Vagina (tissue), 2 donors: ENCODE measurements around the gene CCPG1. TPM values are rescaled to one million over a fixed set of nuclear protein-coding genes. Genes with fewer than 3 reads are reported as not detected.

ENCODE experiments used
- DNase-seq, 2 donors: peaks; one replicate each; pipeline ENCODE4 v3.0.0-alpha.2; 2017; ENCODE audit errors: extremely low spot score in 2 of 2
- H3K27ac ChIP-seq: fragments of 200-600 bp; sonication (generic); one replicate; pipeline ENCODE4 v1.5.1; 2019
- H3K27me3 ChIP-seq: fragments of 200-600 bp; sonication (generic); one replicate; pipeline ENCODE4 v1.5.1; 2019
- H3K36me3 ChIP-seq, 2 donors: fragments of 200-600 bp; sonication (generic); one replicate each; pipeline ENCODE4 v1.5.1; 2017 to 2019
- H3K4me1 ChIP-seq: fragments of 200-600 bp; sonication (generic); one replicate; pipeline ENCODE4 v1.5.1; 2019
- H3K4me3 ChIP-seq, 2 donors: fragments of 200-600 bp; sonication (generic); 1 replicate in 1 of 2; 2 replicates in 1 of 2; pipeline ENCODE4 v1.5.1; 2016 to 2019
- H3K9me3 ChIP-seq: fragments of 200-600 bp; sonication (generic); one replicate; pipeline ENCODE4 v1.5.1; 2019
- POLR2A ChIP-seq, 2 donors: fragments of 450-650 bp; IDR thresholded peaks; one replicate each; pipeline ENCODE4 v1.6.1; 2017; ENCODE audit warnings: antibody characterized with exemption in 2 of 2, mild to moderate bottlenecking in 2 of 2, moderate library complexity in 2 of 2
- POLR2AphosphoS5 ChIP-seq, 2 donors: sonication (generic); formaldehyde crosslinking; IDR thresholded peaks; one replicate each; pipeline ENCODE4 v1.9.0; 2017; ENCODE audit warnings: antibody characterized with exemption in 2 of 2, mild to moderate bottlenecking in 2 of 2, low read depth in 1 of 2; ENCODE audit not compliant: insufficient read depth in 1 of 2
- intact Hi-C: fragments of 100-400 bp; cut with DNase I; formaldehyde crosslinking; loops from one replicate; pipeline ENCODE4 v1.15.1; 2023
- total RNA-seq: library from RNA; depleted of rRNA; stranded (reverse); fragments of >200 nt; gene quantifications from one replicate; pipeline ENCODE4 v1.2.3, GENCODE V29; 2016
- TF ChIP-seq, protein P1 (sequence below), 3 experiments: fragments of 450-650 bp in 2 of 3; fragments of 200-600 bp in 1 of 3; sonication (generic) in 1 of 3; IDR thresholded peaks; one replicate each; pipeline ENCODE4 v1.5.1; 2017 to 2019; ENCODE audit warnings: antibody characterized with exemption in 3 of 3, mild to moderate bottlenecking in 2 of 3, moderate library complexity in 2 of 3

Gene CCPG1
- total RNA-seq, 1 donor from 2014 or later, result 23.1 TPM

GRCh38 chr15:55360256-55360655 is 47.9 kb downstream of the CCPG1 start:
- Histone ChIP-seq H3K27ac (no peak overlapping the region), H3K27me3 (no peaks in the 10 kb centered on the region), H3K36me3 (peaks cover 0 to 4% of the 10 kb centered on the region in 2 donors), H3K9me3 (no peaks in the 10 kb centered on the region), H3K4me3 (no peak overlapping the region), H3K4me1 (no peaks in the 10 kb centered on the region)
- no peak for TF ChIP-seq POLR2AphosphoS5 (IDR thresholded peaks at IDR 0.05; ENCODE audit: insufficient read depth in 1 of 2, low read depth in 1 of 2)
- TF ChIP-seq POLR2A (IDR thresholded peaks at IDR 0.05), result no peak
- TF ChIP-seq, protein P1, sequence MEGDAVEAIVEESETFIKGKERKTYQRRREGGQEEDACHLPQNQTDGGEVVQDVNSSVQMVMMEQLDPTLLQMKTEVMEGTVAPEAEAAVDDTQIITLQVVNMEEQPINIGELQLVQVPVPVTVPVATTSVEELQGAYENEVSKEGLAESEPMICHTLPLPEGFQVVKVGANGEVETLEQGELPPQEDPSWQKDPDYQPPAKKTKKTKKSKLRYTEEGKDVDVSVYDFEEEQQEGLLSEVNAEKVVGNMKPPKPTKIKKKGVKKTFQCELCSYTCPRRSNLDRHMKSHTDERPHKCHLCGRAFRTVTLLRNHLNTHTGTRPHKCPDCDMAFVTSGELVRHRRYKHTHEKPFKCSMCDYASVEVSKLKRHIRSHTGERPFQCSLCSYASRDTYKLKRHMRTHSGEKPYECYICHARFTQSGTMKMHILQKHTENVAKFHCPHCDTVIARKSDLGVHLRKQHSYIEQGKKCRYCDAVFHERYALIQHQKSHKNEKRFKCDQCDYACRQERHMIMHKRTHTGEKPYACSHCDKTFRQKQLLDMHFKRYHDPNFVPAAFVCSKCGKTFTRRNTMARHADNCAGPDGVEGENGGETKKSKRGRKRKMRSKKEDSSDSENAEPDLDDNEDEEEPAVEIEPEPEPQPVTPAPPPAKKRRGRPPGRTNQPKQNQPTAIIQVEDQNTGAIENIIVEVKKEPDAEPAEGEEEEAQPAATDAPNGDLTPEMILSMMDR (IDR thresholded peaks at IDR 0.05), result no peak
- no peak for DNase-seq
- intact Hi-C loops, result no loop called here

DNA sequence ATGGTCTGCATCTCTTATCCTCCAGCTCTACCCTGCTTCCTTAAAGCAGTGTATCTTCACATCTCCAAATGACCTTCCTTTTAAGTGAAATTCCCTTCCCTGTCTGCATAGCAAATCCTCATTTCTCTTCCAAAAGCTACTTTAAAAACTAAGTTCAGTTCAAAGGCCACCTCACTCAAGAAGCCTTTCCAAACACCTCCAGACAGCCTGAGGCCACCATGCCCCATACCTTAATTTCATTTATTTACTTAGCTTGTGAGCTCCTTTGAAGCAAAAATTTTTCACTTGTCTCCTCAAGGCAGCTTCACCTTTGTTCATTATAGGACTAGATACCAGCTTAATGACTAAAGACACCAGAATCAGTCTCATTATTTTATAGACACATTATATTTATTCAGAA is 49.7 kb downstream of the CCPG1 start:
- DNase-seq, result no peak
- Histone ChIP-seq H3K4me3 (no peak overlapping the region), H3K4me1 (no peaks in the 10 kb centered on the region), H3K27ac (no peak overlapping the region), H3K36me3 (peaks cover 0 to 5% of the 10 kb centered on the region in 2 donors), H3K27me3 (no peaks in the 10 kb centered on the region), H3K9me3 (no peaks in the 10 kb centered on the region)
- no peak for TF ChIP-seq POLR2A (IDR thresholded peaks at IDR 0.05)
- no peak for TF ChIP-seq POLR2AphosphoS5 (IDR thresholded peaks at IDR 0.05; ENCODE audit: insufficient read depth in 1 of 2, low read depth in 1 of 2)
- TF ChIP-seq, protein P1 (IDR thresholded peaks at IDR 0.05), result no peak
- intact Hi-C loops, result no loop called here

- Histone ChIP-seq H3K36me3 (peaks cover 0 to 5% of the 10 kb centered on the region in 2 donors), H3K9me3 (no peaks in the 10 kb centered on the region), H3K4me1 (no peaks in the 10 kb centered on the region), H3K27ac (no peak overlapping the region), H3K4me3 (no peak overlapping the region), H3K27me3 (no peaks in the 10 kb centered on the region)
- TF ChIP-seq, protein P1 (IDR thresholded peaks at IDR 0.05), result no peak
- TF ChIP-seq POLR2AphosphoS5 (IDR thresholded peaks at IDR 0.05; ENCODE audit: insufficient read depth in 1 of 2, low read depth in 1 of 2) (no peak), POLR2A (IDR thresholded peaks at IDR 0.05) (no peak)
- intact Hi-C loops, result no loop called here
- no peak for DNase-seq
Measured at GRCh38 chr15:55357774-55358173, 50.4 kb downstream of the CCPG1 start.

GRCh38 chr15:55356985-55357585 is 51.1 kb downstream of the CCPG1 start:
- TF ChIP-seq, protein P1 (IDR thresholded peaks at IDR 0.05), result no peak
- TF ChIP-seq POLR2AphosphoS5 (IDR thresholded peaks at IDR 0.05; ENCODE audit: insufficient read depth in 1 of 2, low read depth in 1 of 2), result no peak
- TF ChIP-seq POLR2A (IDR thresholded peaks at IDR 0.05), result no peak
- DNase-seq, result no peak
- peaks cover 0 to 5% of the 10 kb centered on the region in 2 donors for H3K36me3 ChIP-seq
- intact Hi-C loops, result no loop called here
- no peaks in the 10 kb centered on the region for H3K4me1 ChIP-seq
- no peak overlapping the region for H3K27ac ChIP-seq
- no peaks in the 10 kb centered on the region for H3K9me3 ChIP-seq
- H3K27me3 ChIP-seq, result no peaks in the 10 kb centered on the region
- H3K4me3 ChIP-seq, result no peak overlapping the region

- Histone ChIP-seq H3K36me3 (peaks cover 0 to 12% of the 10 kb centered on the region in 2 donors), H3K9me3 (no peaks in the 10 kb centered on the region), H3K27me3 (no peaks in the 10 kb centered on the region), H3K4me1 (no peaks in the 10 kb centered on the region), H3K27ac (no peak overlapping the region), H3K4me3 (no peak overlapping the region)
- TF ChIP-seq POLR2A (IDR thresholded peaks at IDR 0.05) (no peak), POLR2AphosphoS5 (IDR thresholded peaks at IDR 0.05; ENCODE audit: insufficient read depth in 1 of 2, low read depth in 1 of 2) (no peak)
- TF ChIP-seq, protein P1 (IDR thresholded peaks at IDR 0.05), result no peak
- DNase-seq, result no peak
- intact Hi-C loops, result no loop called here
Measured at GRCh38 chr15:55353025-55353424, 55.1 kb downstream of the CCPG1 start.
